ENCODE results near the gene TXNDC15.
"Not testable (repeated sequence)": the region's sequence is repeated elsewhere in the genome, so short reads cannot be mapped to it uniquely, and the experiment has no call there.

TXNDC15 gene

GRCh38 chr5:134846641-134846960 is 27.6 kb upstream of the TXNDC15 start:
- DNase-seq, result peak; percentile 6
- in situ Hi-C loops (cut with HindIII; ENCODE audit: low pct_ligation_motif_present, low sequenced_read_pairs), result no loop called here
- H3K27me3 ChIP-seq (replicated peaks), result no peaks in the 10 kb centered on the region

GRCh38 chr5:134849434-134849933 is 24.7 kb upstream of the TXNDC15 start:
- DNase-seq; H3K4me3 ChIP-seq (ENCODE audit: low read depth, low read length); in situ Hi-C loops (cut with HindIII; ENCODE audit: low pct_ligation_motif_present, low sequenced_read_pairs); H3K27me3 ChIP-seq (replicated peaks); H3K27ac ChIP-seq: not testable (repeated sequence)
- H3K36me3 ChIP-seq (replicated peaks), result peaks cover 42% of the 10 kb centered on the region

More at GRCh38 chr5:134846641-134846960, 27.6 kb upstream of the TXNDC15 start:
- TF ChIP-seq CTCF (IDR thresholded peaks at IDR 0.05; ENCODE audit: low read depth, low read length, missing control alignments), result no peak
- Histone ChIP-seq H3K4me3 (ENCODE audit: low read depth, low read length) (peak overlapping the region; percentile 90), H3K36me3 (replicated peaks) (peaks cover 23% of the 10 kb centered on the region), H3K27ac (peak overlapping the region; percentile 94)

GRCh38 chr5:134851307-134851923 is 22.8 kb upstream of the TXNDC15 start:
- peak overlapping the region; percentile 34 for H3K27ac ChIP-seq
- peak; percentile 74 for TF ChIP-seq CTCF (IDR thresholded peaks at IDR 0.05; ENCODE audit: low read depth, low read length, missing control alignments)
- peak; percentile 61 for DNase-seq
- peaks cover 57% of the 10 kb centered on the region for H3K36me3 ChIP-seq (replicated peaks)
- in situ Hi-C loops (cut with HindIII; ENCODE audit: low pct_ligation_motif_present, low sequenced_read_pairs), result no loop called here
- H3K4me3 ChIP-seq (ENCODE audit: low read depth, low read length), result no peak overlapping the region
- no peaks in the 10 kb centered on the region for H3K27me3 ChIP-seq (replicated peaks)

GRCh38 chr5:134856465-134856864 is 17.7 kb upstream of the TXNDC15 start:
- H3K4me3 ChIP-seq (ENCODE audit: low read depth, low read length); in situ Hi-C loops (cut with HindIII; ENCODE audit: low pct_ligation_motif_present, low sequenced_read_pairs); DNase-seq; H3K27me3 ChIP-seq (replicated peaks); H3K27ac ChIP-seq: not testable (repeated sequence)
- peaks cover 60% of the 10 kb centered on the region for H3K36me3 ChIP-seq (replicated peaks)

GRCh38 chr5:134857401-134857800 is 16.8 kb upstream of the TXNDC15 start:
- H3K4me3 ChIP-seq (ENCODE audit: low read depth, low read length), result no peak overlapping the region
- DNase-seq, result no peak
- no peak for TF ChIP-seq CTCF (IDR thresholded peaks at IDR 0.05; ENCODE audit: low read depth, low read length, missing control alignments)
- no peaks in the 10 kb centered on the region for H3K27me3 ChIP-seq (replicated peaks)
- H3K27ac ChIP-seq, result no peak overlapping the region
- peaks cover 59% of the 10 kb centered on the region for H3K36me3 ChIP-seq (replicated peaks)
- in situ Hi-C loops (cut with HindIII; ENCODE audit: low pct_ligation_motif_present, low sequenced_read_pairs), result no loop called here

GRCh38 chr5:134864707-134865106 is 9.5 kb upstream of the TXNDC15 start:
- TF ChIP-seq CTCF (IDR thresholded peaks at IDR 0.05; ENCODE audit: low read depth, low read length, missing control alignments), result no peak
- H3K4me3 ChIP-seq (ENCODE audit: low read depth, low read length), result no peak overlapping the region
- no peak for DNase-seq
- in situ Hi-C loops (cut with HindIII; ENCODE audit: low pct_ligation_motif_present, low sequenced_read_pairs), result no loop called here
- H3K27me3 ChIP-seq (replicated peaks), result no peaks in the 10 kb centered on the region
- no peak overlapping the region for H3K27ac ChIP-seq
- peaks cover 20% of the 10 kb centered on the region for H3K36me3 ChIP-seq (replicated peaks)

GRCh38 chr5:134873494-134873893 is 677 bp upstream of the TXNDC15 start:
- Histone ChIP-seq H3K27ac (peak overlapping the region; percentile 97), H3K36me3 (replicated peaks) (no peaks in the 10 kb centered on the region), H3K4me3 (ENCODE audit: low read depth, low read length) (no peak overlapping the region), H3K27me3 (replicated peaks) (no peaks in the 10 kb centered on the region)
- no peak for DNase-seq
- in situ Hi-C loops (cut with HindIII; ENCODE audit: low pct_ligation_motif_present, low sequenced_read_pairs), result no loop called here
- TF ChIP-seq CTCF (IDR thresholded peaks at IDR 0.05; ENCODE audit: low read depth, low read length, missing control alignments), result no peak

All from brain microvascular endothelial cell (primary cell).